B cell (primary cell): ENCODE results near the gene CBX5. TPM values are rescaled to one million over a fixed set of nuclear protein-coding genes. Genes with fewer than 3 reads are reported as not detected.
"Not testable (repeated sequence)": the region's sequence is repeated elsewhere in the genome, so short reads cannot be mapped to it uniquely, and the experiment has no call there.

ENCODE experiments used
- ATAC-seq: fragments of 200-7000 bp; cut with Tn5 transposase; one replicate; pipeline ENCODE4 v1.10.0; 2021; ENCODE audit warnings: low read depth, mild to moderate bottlenecking, moderate number of reproducible peaks, moderate library complexity
- CTCF ChIA-PET: fragments of 350-600 bp; sonication (Branson Sonifier 250); formaldehyde crosslinking; loops from one replicate; lab custom pipeline; 2021; ENCODE audit warnings: antibody characterized with exemption, inconsistent platforms; lab: Charles Lee
- POLR2A ChIA-PET: fragments of 350-600 bp; sonication (Branson Sonifier 250); formaldehyde crosslinking; loops from one replicate; lab custom pipeline; 2021; ENCODE audit warnings: antibody characterized with exemption; lab: Charles Lee
- DNase-seq: peaks from one replicate; pipeline ENCODE4 v3.0.0; 2013
- H2AFZ ChIP-seq: 2 replicates; pipeline ENCODE4 v1.6.1; 2012; ENCODE audit warnings: mild to moderate bottlenecking, low read depth, low read length; ENCODE audit not compliant: insufficient read depth, poor library complexity, severe bottlenecking
- H3K27ac ChIP-seq, 2 donors: 1 replicate in 1 of 2; 2 replicates in 1 of 2; pipeline ENCODE4 v1.5.1; 2012 to 2013; ENCODE audit warnings: low read length in 2 of 2, mild to moderate bottlenecking in 2 of 2, moderate library complexity in 1 of 2
- H3K27me3 ChIP-seq, 4 experiments: fragments of 200-600 bp in 1 of 4; sonication (generic) in 1 of 4; replicated peaks in 1 of 4; 1 replicate in 2 of 4; 2 replicates in 2 of 4; pipeline versions ENCODE4 v1.6.1 to v1.7.0; 2013 to 2016; ENCODE audit warnings: low read length in 3 of 4, mild to moderate bottlenecking in 2 of 4, mixed read lengths in 1 of 4, moderate library complexity in 1 of 4; ENCODE audit not compliant: insufficient read depth in 4 of 4, control insufficient read depth in 3 of 4; ENCODE audit errors: control extremely low read depth in 1 of 4
- H3K36me3 ChIP-seq, 2 experiments: replicated peaks in 1 of 2; 1 replicate in 1 of 2; 2 replicates in 1 of 2; pipeline versions ENCODE4 v1.6.1 to v1.7.1; 2013; ENCODE audit warnings: low read length in 1 of 2; ENCODE audit not compliant: insufficient read depth in 2 of 2, control insufficient read depth in 1 of 2; ENCODE audit errors: control extremely low read depth in 1 of 2, extremely low read depth in 1 of 2
- H3K4me1 ChIP-seq, 2 donors: fragments of 200-600 bp in 1 of 2; sonication (generic) in 1 of 2; 1 replicate in 1 of 2; 2 replicates in 1 of 2; pipeline versions ENCODE4 v1.5.1 to v1.6.1; 2013 to 2017; ENCODE audit warnings: low read length in 2 of 2; ENCODE audit not compliant: control insufficient read depth in 2 of 2, insufficient read depth in 2 of 2
- H3K4me2 ChIP-seq: replicated peaks from 2 replicates; pipeline ENCODE3; 2012; ENCODE audit warnings: mild to moderate bottlenecking, low read depth, low read length; ENCODE audit not compliant: poor library complexity, severe bottlenecking
- H3K4me3 ChIP-seq, 5 experiments: fragments of 200-600 bp in 1 of 5; sonication (generic) in 1 of 5; 1 replicate in 3 of 5; 2 replicates in 2 of 5; pipeline versions ENCODE4 v1.5.1 to v1.7.0; 2011 to 2016; ENCODE audit warnings: low read length in 4 of 5, mild to moderate bottlenecking in 4 of 5, low read depth in 2 of 5, control low read depth in 1 of 5, moderate library complexity in 1 of 5; ENCODE audit not compliant: insufficient read depth in 1 of 5; ENCODE audit errors: control extremely low read depth in 1 of 5, extremely low read depth in 1 of 5
- H3K79me2 ChIP-seq: fragments of 200-600 bp; sonication (generic); one replicate; pipeline ENCODE4 v1.6.0; 2016; ENCODE audit warnings: low read length; ENCODE audit not compliant: control insufficient read depth, insufficient read depth
- H3K9ac ChIP-seq: fragments of 200-600 bp; sonication (generic); 2 replicates; pipeline ENCODE4 v1.6.1; 2017; ENCODE audit warnings: mild to moderate bottlenecking, low read length, moderate library complexity
- H3K9me3 ChIP-seq, 3 donors: one replicate each; pipeline versions ENCODE4 v1.6.1 to v1.7.1; 2013; ENCODE audit warnings: low read length in 2 of 3; ENCODE audit not compliant: control insufficient read depth in 2 of 3, insufficient read depth in 1 of 3; ENCODE audit errors: control extremely low read depth in 1 of 3
- H4K20me1 ChIP-seq: 2 replicates; pipeline ENCODE4 v1.6.0; 2012; ENCODE audit warnings: mild to moderate bottlenecking, low read length; ENCODE audit not compliant: insufficient read depth, control insufficient read depth, poor library complexity, severe bottlenecking
- H3K27ac Mint-ChIP-seq: one replicate; pipeline ENCODE4 v1.8.0; 2021; ENCODE audit warnings: mixed read lengths
- H3K27me3 Mint-ChIP-seq: one replicate; pipeline ENCODE4 v1.8.0; 2021; ENCODE audit warnings: mixed read lengths
- H3K4me1 Mint-ChIP-seq: one replicate; pipeline ENCODE4 v1.8.0; 2021; ENCODE audit warnings: mixed read lengths
- H3K4me3 Mint-ChIP-seq: one replicate; pipeline ENCODE4 v1.8.0; 2021; ENCODE audit warnings: mixed read lengths
- H3K9me3 Mint-ChIP-seq: one replicate; pipeline ENCODE4 v1.8.0; 2022; ENCODE audit warnings: mixed read lengths; ENCODE audit not compliant: insufficient read depth
- CTCF ChIP-seq: fragments of 200-600 bp; IDR thresholded peaks from one replicate; pipeline ENCODE4 v1.8.0; 2022; ENCODE audit warnings: antibody characterized with exemption, mild to moderate bottlenecking
- EZH2 ChIP-seq: IDR thresholded peaks from 2 replicates; pipeline ENCODE4 v1.6.1; 2012; ENCODE audit warnings: borderline replicate concordance, low read depth, mild to moderate bottlenecking, moderate library complexity, low read length; ENCODE audit not compliant: insufficient read depth, poor library complexity, severe bottlenecking
- WGBS: methylation state at CpG from one replicate; pipeline ENCODE4 v1.1.5; 2013; ENCODE audit warnings: missing lambda C conversion rate; ENCODE audit not compliant: insufficient coverage; 5-methylcytosine and 5-hydroxymethylcytosine counted together
- intact Hi-C: fragments of 100-400 bp; cut with micrococcal nuclease; formaldehyde crosslinking; loops from one replicate; pipeline ENCODE4 v1.10.0; 2022
- polyA plus RNA-seq: library from polyadenylated mRNA; depleted of rRNA; stranded (reverse); fragments of >200 nt; gene quantifications from 2 replicates; pipeline ENCODE4 v1.2.3, GENCODE V29; 2012
- total RNA-seq, 2 donors: library from RNA; stranded (reverse); fragments of 120-200 nt in 1 of 2; gene quantifications; 1 replicate in 1 of 2; 2 replicates in 1 of 2; pipeline versions ENCODE4 v1.2.3 to v1.2.4, GENCODE V29; 2013 to 2022

CBX5 gene
- total and polyA plus RNA-seq, 2 donors (not counting 1 experiment from before 2014, with no cell fraction given): 10.5 to 66.2 TPM

- WGBS: 76% methylated on average over 2 of the region's 4 CpGs
- Histone ChIP-seq H3K4me3 (no peak overlapping the region), H3K9me3 (no peaks in the 10 kb centered on the region), H3K9ac (no peak overlapping the region), H3K36me3 (no peaks in the 10 kb centered on the region), H3K27me3 (peaks cover 0 to 67% (median 26%) of the 10 kb centered on the region in 4 experiments), H3K4me1 (peaks cover 35 to 36% of the 10 kb centered on the region in 2 donors), H2AFZ (peak overlapping the region; percentile 44), H3K79me2 (no peaks in the 10 kb centered on the region), H4K20me1 (no peaks in the 10 kb centered on the region), H3K4me2 (peak overlapping the region; percentile 74), H3K27ac (no peak overlapping the region)
- CTCF ChIA-PET: interaction anchor here (0.8 to 10.8 kb wide), 7 partner anchors 10 to 208 kb away, joined by 3 to 118 read pairs (median 5); partner anchors contain the start of gene HOXC5
- intact Hi-C loops: no loop called here
- Mint-ChIP-seq H3K4me3 (peak overlapping the region; percentile 62), H3K27me3 (peaks cover 57% of the 10 kb centered on the region), H3K9me3 (no peaks in the 10 kb centered on the region), H3K4me1 (peaks cover 37% of the 10 kb centered on the region), H3K27ac (no peak overlapping the region)
- ATAC-seq: no peak
- POLR2A ChIA-PET: no interaction called here
- peak; percentile 8 for DNase-seq
- no peak for TF ChIP-seq EZH2
- no peak for TF ChIP-seq CTCF
Measured at GRCh38 chr12:54195080-54195736, 84.7 kb downstream of the CBX5 start.

DNA sequence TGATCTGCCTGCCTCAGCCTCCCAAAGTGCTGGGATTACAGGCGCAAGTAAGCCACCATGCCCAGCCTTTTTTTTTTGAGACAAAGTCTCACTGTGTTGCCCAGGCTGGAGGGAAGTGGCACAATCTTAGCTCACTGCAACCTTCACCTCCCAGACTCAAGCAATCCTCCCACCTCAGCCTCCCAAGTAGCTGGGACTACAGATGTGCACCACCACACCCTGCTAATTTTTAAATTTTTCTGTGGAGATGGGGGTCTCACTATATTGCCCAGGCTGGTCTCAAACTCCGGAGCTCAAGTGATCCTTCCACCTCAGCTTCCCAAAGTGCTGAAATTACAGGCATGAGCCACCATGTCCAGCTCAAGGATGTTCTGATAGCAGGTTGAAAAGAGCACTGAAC lies 85.3 kb downstream of the CBX5 start:
- peaks cover 35 to 36% of the 10 kb centered on the region in 2 donors for H3K4me1 ChIP-seq
- Mint-ChIP-seq H3K27me3 (peaks cover 52% of the 10 kb centered on the region), H3K4me1 (peaks cover 37% of the 10 kb centered on the region)
- H3K4me3 ChIP-seq, H3K4me2 ChIP-seq, H3K27ac Mint-ChIP-seq, H3K9me3 Mint-ChIP-seq, H3K79me2 ChIP-seq, H3K27ac ChIP-seq, ATAC-seq, H3K9me3 ChIP-seq, H3K36me3 ChIP-seq, H4K20me1 ChIP-seq, POLR2A ChIA-PET, H3K9ac ChIP-seq, intact Hi-C loops, H3K4me3 Mint-ChIP-seq, H2AFZ ChIP-seq, DNase-seq: not testable (repeated sequence)
- CTCF ChIA-PET: interaction anchor here (0.7 to 10.8 kb wide), 7 partner anchors 9 to 207 kb away, joined by 3 to 118 read pairs (median 5); partner anchors contain the start of gene HOXC5
- H3K27me3 ChIP-seq: peaks cover 0 to 63% (median 24%) of the 10 kb centered on the region in 4 experiments
- WGBS: 100% methylated on average over 2 of the region's 2 CpGs
